HG03558 (cell line): ENCODE data around the gene NELL2.

Experiments used
- ATAC-seq: cut with Tn5 transposase; IDR thresholded peaks from one replicate; pipeline ENCODE4 v1.9.1; 2021; ENCODE audit warnings: moderate number of reproducible peaks; ENCODE audit not compliant: unreplicated experiment; ENCODE audit errors: extremely low read depth

Gene NELL2

DNA sequence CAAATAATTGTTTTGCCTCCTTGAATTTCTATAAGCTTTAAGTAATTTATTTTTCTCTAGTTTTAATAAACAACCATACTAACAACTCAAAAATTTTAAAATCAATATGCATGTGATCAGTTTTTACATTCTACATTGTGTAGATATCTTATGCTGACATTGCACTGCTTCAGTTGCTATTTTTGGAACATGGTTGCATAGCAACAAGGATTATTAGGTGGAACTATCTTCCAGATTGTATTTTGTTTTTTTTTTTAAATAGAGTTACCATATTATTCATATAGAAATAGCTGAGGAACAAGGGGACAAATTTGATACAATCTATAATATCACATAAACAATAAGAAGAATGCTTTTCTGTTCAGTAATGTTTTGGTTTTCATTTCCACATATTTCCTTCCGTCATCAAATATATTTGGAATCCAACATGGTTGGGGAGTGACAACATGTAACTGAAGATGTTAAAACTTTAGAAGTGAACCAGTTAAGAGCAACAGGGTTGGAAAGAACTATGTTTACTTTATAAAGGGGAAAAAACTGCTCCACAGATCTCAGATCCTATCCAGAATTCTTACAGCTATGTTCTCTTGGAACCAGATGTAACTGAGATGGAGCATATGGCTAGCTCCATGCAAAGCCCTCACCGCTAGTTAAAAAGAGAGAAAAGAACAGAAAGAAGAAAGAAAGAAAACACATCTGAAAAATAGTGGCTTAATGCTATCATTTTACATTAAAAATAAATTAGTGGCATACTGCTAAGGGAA lies 235.5 kb downstream of the NELL2 start:
- no peak for ATAC-seq

- no peak for ATAC-seq
Observed at GRCh38 chr12:44637875-44638274, 238.2 kb downstream of the NELL2 start.

GRCh38 chr12:44628180-44628579 lies 247.9 kb downstream of the NELL2 start:
- no peak for ATAC-seq

DNA sequence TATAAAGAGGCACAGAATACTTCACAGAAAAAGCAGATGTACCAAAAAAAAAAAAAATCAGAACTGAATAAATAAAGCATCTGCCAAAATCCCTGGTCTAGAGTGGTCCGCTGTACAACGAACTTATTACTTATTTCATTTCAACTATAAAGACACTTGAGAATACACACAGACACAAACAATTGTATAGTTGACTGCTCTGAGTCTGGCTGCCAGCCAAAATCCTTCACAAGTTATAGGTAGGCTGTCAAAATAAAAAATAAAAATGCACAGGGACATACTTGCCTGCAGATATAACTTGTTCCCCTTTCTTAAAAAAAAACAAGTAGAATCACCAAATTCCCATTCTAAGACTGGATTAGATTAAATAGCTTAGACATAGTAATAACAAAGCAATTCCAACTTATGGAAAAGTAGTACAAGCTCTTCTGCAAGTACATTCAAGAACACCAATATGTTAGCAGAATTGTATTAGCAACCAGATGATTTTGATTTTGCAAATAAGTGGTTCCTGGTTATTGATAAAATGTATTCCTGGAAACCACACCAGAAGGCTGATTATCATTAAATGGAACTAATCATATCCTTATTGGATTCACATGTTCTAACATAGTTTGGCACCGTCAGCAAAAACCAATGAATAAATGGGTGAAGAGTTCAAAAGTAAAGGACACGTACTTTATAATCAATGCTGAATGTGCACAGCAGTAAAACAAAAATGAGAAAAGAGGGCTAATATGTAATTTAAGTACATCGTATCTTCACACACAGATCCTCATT lies 248.5 kb downstream of the NELL2 start:
- ATAC-seq: no peak

- no peak for ATAC-seq
Observed at GRCh38 chr12:44626883-44627282, 249.2 kb downstream of the NELL2 start.

- ATAC-seq: no peak
Observed at GRCh38 chr12:44618946-44619345, 257.2 kb downstream of the NELL2 start.

- ATAC-seq: no peak
Observed at GRCh38 chr12:44616402-44616801, 259.7 kb downstream of the NELL2 start.

- ATAC-seq: no peak
Observed at GRCh38 chr12:44611538-44611937, 264.6 kb downstream of the NELL2 start.

DNA sequence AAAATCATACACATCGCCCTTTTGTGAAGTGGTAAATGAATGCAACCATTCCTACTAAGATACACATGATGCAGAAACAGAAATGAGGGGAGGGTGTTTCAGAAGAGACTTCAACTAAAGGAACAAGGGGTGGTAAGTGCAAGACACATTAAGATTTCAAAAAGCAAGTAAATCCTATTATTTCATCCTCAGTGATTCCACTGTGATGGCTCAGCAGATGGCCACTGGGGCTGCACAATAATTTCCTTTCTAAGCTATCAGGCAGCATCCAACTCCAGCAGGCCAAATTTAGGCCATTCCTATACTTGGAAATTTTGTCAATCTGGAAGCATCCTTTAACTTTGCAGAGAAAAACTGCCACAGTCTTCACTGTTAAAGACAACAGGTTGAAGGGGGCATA lies 272.4 kb downstream of the NELL2 start:
- no peak for ATAC-seq

GRCh38 chr12:44592626-44593025 lies 283.5 kb downstream of the NELL2 start:
- ATAC-seq: no peak

DNA sequence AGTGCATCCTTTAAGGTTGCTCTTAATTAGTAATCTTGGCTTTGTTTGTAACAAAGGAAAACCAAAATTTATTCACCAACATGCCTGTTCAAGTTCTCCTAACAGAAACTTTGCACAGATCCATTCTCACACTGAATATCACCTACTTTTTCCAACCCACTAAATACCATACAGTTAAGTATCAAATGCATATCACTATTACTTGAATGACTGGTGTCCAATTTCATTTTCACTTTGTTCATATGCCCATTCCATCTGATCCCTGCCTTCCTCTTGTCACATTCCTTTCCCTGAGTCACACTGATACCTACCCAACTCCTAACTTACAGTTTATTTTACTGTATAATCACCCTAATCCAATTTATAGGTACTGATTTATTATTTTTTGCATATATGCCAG lies 286.4 kb downstream of the NELL2 start:
- no peak for ATAC-seq

GRCh38 chr12:44588651-44589050 lies 287.5 kb downstream of the NELL2 start:
- no peak for ATAC-seq

- no peak for ATAC-seq
Observed at GRCh38 chr12:44584625-44585024, 291.5 kb downstream of the NELL2 start.

- no peak for ATAC-seq
Observed at GRCh38 chr12:44582521-44582920, 293.6 kb downstream of the NELL2 start.

GRCh38 chr12:44581642-44582242 lies 294.4 kb downstream of the NELL2 start:
- no peak for ATAC-seq

DNA sequence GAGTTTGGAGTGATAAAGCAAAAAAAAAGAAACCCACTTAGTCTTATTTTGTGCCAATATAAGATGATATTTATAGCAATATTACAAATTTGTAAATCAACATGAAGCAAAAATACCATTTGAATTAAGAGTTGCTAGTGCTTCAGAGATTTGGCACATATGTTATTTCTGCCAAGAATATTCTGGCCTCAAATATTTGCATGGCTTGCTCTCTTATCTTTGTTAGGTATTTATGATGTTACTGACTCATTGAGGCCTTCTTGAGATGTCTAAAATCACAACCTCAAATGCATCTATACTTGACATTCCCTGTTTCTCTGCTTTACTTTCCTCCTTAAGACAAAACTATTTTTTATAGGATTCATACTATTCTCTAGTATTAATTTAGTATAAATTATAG lies 301.5 kb downstream of the NELL2 start:
- ATAC-seq: no peak

- no peak for ATAC-seq
Observed at GRCh38 chr12:44573723-44574122, 302.4 kb downstream of the NELL2 start.

DNA sequence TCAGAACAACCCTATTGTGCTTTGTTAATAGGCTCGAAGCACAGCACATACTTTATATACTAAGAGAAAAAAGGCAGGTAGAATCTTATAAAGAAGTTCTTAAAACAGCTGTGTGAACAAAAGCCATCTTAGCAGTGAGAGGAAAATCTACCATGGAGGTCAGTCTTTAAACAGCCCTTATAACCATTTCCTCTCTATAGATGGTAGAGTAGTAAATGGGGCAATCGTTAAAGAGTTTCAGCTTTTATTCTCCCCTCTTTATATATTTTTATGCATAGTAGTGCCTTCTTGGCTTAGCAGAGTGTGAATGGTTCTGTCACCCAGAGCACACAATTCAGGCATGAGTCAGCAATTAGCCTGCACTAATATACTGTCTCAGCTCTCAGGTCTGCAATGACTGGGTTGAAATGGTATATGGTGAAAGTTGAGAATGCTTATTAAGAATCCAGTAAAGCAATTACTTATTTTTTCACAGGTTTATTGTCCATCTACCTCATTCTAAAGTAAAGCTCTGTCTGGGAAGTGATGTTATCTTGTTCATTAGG lies 305.0 kb downstream of the NELL2 start:
- no peak for ATAC-seq

- no peak for ATAC-seq
Observed at GRCh38 chr12:44570036-44570583, 306.0 kb downstream of the NELL2 start.

DNA sequence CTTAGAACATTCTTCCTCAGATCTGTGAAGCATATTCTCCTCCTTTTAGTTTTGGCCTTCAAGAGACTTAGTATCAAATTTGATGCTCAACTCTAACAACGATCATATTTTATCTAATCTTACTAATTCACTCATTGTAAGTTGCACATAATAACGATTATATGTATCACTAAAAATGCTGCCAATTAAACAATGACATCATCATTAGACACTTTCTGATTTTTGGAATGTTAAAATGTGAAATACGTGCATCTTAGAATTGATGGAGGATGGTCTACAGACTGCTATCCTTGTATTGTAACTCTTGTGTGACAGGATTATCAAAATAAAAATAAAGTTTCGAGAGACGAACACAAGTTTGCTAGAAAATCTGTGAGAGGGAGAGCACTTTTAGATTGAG lies 311.0 kb downstream of the NELL2 start:
- ATAC-seq: no peak

DNA sequence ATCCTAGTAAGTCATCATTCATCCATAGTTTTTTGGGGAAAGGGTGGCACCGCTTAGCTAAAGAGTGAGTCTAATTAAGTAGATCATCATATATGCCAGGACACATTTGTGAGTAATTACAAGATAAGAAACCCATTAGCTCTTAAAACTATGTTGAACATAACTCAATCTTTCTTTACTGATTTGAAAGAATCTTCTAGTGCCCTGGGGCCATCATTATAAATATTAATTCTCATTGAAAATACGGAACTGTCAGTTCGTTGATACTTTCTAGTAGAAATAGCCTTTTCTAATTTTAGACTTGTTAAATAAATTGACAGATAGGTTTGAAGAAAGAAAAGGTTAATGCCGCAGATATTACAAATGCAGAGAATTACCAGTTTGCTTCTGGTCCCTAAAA lies 312.6 kb downstream of the NELL2 start:
- no peak for ATAC-seq
